Prostate gland (tissue), 2 donors: Measurements from ENCODE around the gene PPAN.
A peak's percentile ranks its signal among the peaks of the same experiment; 100 is the strongest.

Experiments
- POLR2A ChIP-seq: fragments of 450-650 bp; IDR thresholded peaks from one replicate; pipeline ENCODE4 v1.6.1; 2016; ENCODE audit warnings: antibody characterized with exemption, mild to moderate bottlenecking
- POLR2AphosphoS5 ChIP-seq: sonication (generic); formaldehyde crosslinking; IDR thresholded peaks from one replicate; pipeline ENCODE4 v1.6.1; 2017; ENCODE audit warnings: antibody characterized with exemption
- TF ChIP-seq, protein P1 (sequence below), 4 experiments: fragments of 200-600 bp in 2 of 4; fragments of 450-650 bp in 2 of 4; sonication (generic) in 2 of 4; IDR thresholded peaks; 1 replicate in 3 of 4; 2 replicates in 1 of 4; pipeline ENCODE4 v1.5.1; 2016 to 2019; ENCODE audit warnings: antibody characterized with exemption in 4 of 4, mild to moderate bottlenecking in 2 of 4, moderate library complexity in 2 of 4

DNA sequence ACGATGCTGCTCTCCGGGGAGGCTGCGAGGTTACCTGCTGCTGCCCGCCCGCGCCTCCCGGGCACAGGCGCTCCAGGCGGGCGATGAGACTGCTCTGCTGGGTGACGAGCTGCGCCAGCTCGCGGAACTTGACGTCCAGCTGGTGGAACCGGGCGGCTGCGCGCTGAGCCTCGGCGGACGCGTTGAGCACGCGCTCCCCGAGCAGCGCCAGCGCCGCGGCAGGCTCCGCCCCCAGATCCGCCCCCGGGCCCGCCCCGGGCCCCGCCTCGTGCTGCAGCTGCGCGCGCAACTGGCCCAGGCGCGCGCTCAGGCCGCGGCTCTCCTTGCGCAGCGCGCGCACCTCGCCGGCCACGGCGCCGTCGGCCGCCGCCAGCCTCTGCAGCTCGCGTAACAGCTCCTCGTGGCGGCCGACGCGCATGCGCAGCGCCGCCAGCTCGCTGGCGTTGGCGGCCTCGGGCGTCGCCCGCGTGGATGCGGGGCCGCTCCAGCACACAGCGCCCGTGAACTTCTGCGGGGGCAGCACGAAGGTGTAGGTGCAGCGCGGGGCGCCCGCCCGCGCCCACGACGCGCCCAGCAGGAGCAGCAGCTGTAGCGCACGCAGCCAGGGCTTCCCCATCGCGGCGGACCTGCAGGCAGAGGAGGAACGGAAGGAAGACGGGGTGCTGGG lies 10.1 kb upstream of the PPAN start:
- peak; percentile 62 for TF ChIP-seq POLR2AphosphoS5
- TF ChIP-seq, protein P1, sequence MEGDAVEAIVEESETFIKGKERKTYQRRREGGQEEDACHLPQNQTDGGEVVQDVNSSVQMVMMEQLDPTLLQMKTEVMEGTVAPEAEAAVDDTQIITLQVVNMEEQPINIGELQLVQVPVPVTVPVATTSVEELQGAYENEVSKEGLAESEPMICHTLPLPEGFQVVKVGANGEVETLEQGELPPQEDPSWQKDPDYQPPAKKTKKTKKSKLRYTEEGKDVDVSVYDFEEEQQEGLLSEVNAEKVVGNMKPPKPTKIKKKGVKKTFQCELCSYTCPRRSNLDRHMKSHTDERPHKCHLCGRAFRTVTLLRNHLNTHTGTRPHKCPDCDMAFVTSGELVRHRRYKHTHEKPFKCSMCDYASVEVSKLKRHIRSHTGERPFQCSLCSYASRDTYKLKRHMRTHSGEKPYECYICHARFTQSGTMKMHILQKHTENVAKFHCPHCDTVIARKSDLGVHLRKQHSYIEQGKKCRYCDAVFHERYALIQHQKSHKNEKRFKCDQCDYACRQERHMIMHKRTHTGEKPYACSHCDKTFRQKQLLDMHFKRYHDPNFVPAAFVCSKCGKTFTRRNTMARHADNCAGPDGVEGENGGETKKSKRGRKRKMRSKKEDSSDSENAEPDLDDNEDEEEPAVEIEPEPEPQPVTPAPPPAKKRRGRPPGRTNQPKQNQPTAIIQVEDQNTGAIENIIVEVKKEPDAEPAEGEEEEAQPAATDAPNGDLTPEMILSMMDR (IDR thresholded peaks at IDR 0.05) = peak in 2 of 4 experiments; percentile 31 to 37
- peak; percentile 11 for TF ChIP-seq POLR2A
